Pancreas (tissue), 10 donors: Measurements from ENCODE around the gene KRT4. TPM values are rescaled to one million over a fixed set of nuclear protein-coding genes. Genes with fewer than 3 reads are reported as not detected.

ENCODE experiments used
- ATAC-seq, 4 donors: fragments of 200-7000 bp; cut with Tn5 transposase; one replicate each; pipeline versions ENCODE4 v1.8.0 to v1.9.1; 2020; ENCODE audit warnings: mild to moderate bottlenecking in 4 of 4, moderate library complexity in 4 of 4
- DNase-seq, 6 donors: peaks; one replicate each; pipeline ENCODE4 v3.0.0-alpha.2; 2020
- FAIRE-seq: peaks from 2 replicates; lab custom pipeline; 2012; peaks lifted over from hg19 to GRCh38; lab: Jason Lieb, UNC
- H3K27ac ChIP-seq, 4 donors: fragments of 200-600 bp; sonication (generic); 1 replicate in 3 of 4; 2 replicates in 1 of 4; pipeline versions ENCODE4 v1.5.0 to v1.8.0; 2020
- H3K27me3 ChIP-seq, 4 donors: fragments of 200-600 bp; one replicate each; pipeline ENCODE4 v1.8.0; 2021
- H3K36me3 ChIP-seq, 3 donors: fragments of 200-600 bp; sonication (generic) in 1 of 3; one replicate each; pipeline versions ENCODE4 v1.5.0 to v1.8.0; 2020 to 2021
- H3K4me1 ChIP-seq, 3 donors: fragments of 200-600 bp; one replicate each; pipeline ENCODE4 v1.8.0; 2021
- H3K4me3 ChIP-seq, 4 donors: fragments of 200-600 bp; sonication (generic) in 2 of 4; one replicate each; pipeline versions ENCODE4 v1.5.0 to v1.8.0; 2020 to 2021
- H3K9me3 ChIP-seq, 4 donors: fragments of 200-600 bp; one replicate each; pipeline ENCODE4 v1.8.0; 2021
- WGBS, 2 donors: extraction: QIAGEN DNeasy Blood & Tissue Kit; methylation state at CpG; one replicate each; pipeline ENCODE4 v1.1.7; 2013; 5-methylcytosine and 5-hydroxymethylcytosine counted together
- intact Hi-C, 3 donors: fragments of 100-400 bp; cut with DNase I; formaldehyde crosslinking; loops; one replicate each; pipeline versions ENCODE4 v1.11.1 to v1.14.2; 2022
- polyA plus RNA-seq, 2 donors: library from polyadenylated mRNA; stranded (reverse); fragments of 200-250 nt; gene quantifications; one replicate each; pipeline ENCODE4 v1.2.3, GENCODE V29; 2013
- total RNA-seq, 6 donors: library from RNA; stranded (reverse); fragmentation: NEBNext Ultra II Directional in 4 of 6; extraction: Animal tissue kit (Norgen Biotek cat#: 25700) in 4 of 6; gene quantifications; one replicate each; pipeline versions ENCODE4 v1.2.1 to v1.2.4, GENCODE V29; 2021 to 2023
- TF ChIP-seq, protein P1 (sequence below), 4 donors: fragments of 200-600 bp; sonication (generic) in 3 of 4; IDR thresholded peaks; one replicate each; pipeline versions ENCODE4 v1.5.0 to v1.8.0; 2021; ENCODE audit warnings: antibody characterized with exemption in 4 of 4
- donor health status: healthy with polysubstance abuse.
- donor health status: DM: no; HTN: no; CAD: no; lungs with moderate emphysema.
- donor health status: DM: no; HTN: no; CAD: no.
- donor health status: control.
- donor health status: control.
- donor health status: Bipolar disorder and iron deficiency.
- donor health status: DM: yes; HTN: yes; CAD: no.
- donor health status: DM: no; HTN: no; CAD: no.
- donor health status: DM: no; HTN: no; CAD: no.
- donor health status: DM: yes; HTN: yes; CAD: no.

The KRT4 gene
- total and polyA plus RNA-seq, 8 donors: 0.09 to 1.9 (median 0.26) TPM; not detected in 1

DNA sequence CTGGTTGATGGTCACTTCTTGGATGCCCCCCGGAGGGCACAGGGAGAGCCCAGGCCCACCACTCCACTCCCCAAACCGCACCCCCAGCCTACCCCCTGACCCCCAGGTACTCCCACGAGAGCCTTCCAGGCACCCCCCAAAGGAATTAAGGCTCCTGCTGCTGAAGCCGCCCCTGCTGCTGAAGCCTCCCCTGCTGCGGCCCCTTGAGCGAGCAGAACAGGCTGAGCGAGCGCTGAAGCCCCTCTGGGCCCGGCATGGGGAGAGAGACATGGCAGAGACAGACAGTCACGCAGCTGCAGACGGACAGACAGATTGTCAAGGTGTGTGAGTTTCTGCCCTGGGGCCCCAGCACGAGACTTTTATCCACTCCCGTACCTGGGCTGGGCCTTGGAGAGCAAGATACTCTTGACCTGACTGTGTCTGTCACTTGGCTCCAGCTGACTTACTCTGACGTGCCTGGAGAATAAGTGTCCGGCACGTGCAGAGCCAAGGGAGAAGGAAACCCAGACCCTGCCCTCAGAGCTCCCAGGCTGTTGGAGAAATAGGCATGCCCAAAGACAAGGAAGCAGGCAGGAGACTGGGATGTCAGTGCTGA lies 34.8 kb upstream of the KRT4 start, which contains the start of gene KRT78:
KRT78 (minus strand) TSS at position 334 of the 595 bp plus-strand sequence; CDS start at position 270, 64 bp downstream.
- Histone ChIP-seq H3K27me3 (no peaks in the 10 kb centered on the region), H3K27ac (no peak within 1 kb of the TSS), H3K4me3 (no peak within 1 kb of the TSS), H3K36me3 (no peaks in the 10 kb centered on the region), H3K9me3 (no peaks in the 10 kb centered on the region), H3K4me1 (no peaks in the 10 kb centered on the region)
- TF ChIP-seq, protein P1, sequence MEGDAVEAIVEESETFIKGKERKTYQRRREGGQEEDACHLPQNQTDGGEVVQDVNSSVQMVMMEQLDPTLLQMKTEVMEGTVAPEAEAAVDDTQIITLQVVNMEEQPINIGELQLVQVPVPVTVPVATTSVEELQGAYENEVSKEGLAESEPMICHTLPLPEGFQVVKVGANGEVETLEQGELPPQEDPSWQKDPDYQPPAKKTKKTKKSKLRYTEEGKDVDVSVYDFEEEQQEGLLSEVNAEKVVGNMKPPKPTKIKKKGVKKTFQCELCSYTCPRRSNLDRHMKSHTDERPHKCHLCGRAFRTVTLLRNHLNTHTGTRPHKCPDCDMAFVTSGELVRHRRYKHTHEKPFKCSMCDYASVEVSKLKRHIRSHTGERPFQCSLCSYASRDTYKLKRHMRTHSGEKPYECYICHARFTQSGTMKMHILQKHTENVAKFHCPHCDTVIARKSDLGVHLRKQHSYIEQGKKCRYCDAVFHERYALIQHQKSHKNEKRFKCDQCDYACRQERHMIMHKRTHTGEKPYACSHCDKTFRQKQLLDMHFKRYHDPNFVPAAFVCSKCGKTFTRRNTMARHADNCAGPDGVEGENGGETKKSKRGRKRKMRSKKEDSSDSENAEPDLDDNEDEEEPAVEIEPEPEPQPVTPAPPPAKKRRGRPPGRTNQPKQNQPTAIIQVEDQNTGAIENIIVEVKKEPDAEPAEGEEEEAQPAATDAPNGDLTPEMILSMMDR (IDR thresholded peaks at IDR 0.05): no peak
- intact Hi-C loops: no loop called here
- no peak for ATAC-seq
- 80 to 85% methylated on average over 16 of the region's 16 CpGs for WGBS, 2 donors
- no peak for FAIRE-seq
- DNase-seq: no peak

DNA sequence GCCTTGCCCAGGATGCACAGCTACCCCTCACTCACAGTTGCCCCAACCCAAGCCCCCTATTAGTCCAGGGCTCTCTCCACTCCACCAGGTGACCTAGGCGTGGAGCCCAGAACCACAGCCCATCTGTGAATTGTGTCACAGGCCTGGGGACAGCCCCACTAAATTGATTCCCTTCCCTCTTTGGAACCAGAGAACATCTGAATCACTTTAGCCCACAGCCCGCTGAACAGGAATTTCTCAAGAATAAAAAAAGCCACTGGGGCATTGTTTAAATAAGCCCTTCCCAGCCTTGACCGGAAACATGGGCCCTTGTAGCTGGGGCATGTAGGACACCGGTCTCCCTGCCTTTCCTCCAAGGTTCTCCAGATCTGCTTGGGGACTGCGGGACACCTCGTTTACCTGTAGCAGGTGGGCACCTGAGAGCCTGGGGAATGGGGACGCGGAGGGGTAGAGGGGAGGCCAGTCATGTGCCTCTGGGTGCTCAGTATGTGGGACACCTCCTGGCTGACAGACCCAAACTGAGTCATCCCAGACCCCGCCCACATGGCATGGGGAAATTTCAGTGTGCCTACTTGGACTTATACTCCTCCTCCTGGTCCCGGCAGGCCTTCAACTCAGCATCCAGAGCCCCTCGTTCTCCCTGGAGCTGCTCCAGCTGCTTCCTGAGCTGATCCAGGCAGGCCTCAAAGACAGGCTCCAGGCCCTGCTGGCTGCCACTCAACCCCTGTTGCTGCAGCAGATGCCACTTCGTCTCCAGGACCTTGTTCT lies 33.6 kb upstream of the KRT4 start:
- no peak for DNase-seq
- Histone ChIP-seq H3K27me3 (no peaks in the 10 kb centered on the region), H3K4me3 (no peak overlapping the region), H3K4me1 (no peaks in the 10 kb centered on the region), H3K27ac (no peak overlapping the region), H3K36me3 (no peaks in the 10 kb centered on the region), H3K9me3 (no peaks in the 10 kb centered on the region)
- intact Hi-C loops: no loop called here
- no peak for ATAC-seq
- TF ChIP-seq, protein P1 (IDR thresholded peaks at IDR 0.05): no peak
- WGBS, 2 donors: 83 to 88% methylated on average over 12 of the region's 12 CpGs
- FAIRE-seq: no peak

DNA sequence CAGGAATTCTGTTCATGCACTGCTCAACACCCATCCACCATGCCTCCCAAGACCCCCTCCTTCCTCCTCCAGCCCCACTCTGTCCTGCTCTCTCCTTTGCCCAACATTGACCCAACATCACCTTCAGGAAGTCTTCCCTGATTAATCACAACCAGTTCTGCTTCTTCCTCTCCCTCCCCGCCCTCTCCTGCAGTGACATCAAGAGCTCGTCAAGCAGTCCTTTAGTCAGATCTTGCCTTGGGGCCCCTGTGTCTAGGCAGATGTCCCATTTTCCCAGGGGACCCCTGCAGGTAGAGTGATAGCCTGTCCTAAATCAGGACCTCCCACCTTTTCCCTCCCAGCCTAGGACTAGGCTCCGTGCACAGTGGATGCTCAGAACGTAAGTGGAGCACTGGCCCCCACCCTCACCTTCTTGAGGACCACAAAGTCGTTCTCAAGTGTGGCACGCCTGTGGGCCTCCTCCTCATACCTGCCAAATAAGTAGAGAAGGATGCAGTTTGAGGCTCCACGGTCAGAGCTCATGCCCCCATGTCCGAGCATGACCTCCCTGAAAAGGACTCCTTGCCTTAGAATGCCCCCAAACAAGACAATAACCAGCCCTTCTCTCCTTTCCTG lies 32.5 kb upstream of the KRT4 start:
- Histone ChIP-seq H3K27me3 (no peaks in the 10 kb centered on the region), H3K4me1 (no peaks in the 10 kb centered on the region), H3K36me3 (no peaks in the 10 kb centered on the region), H3K27ac (no peak overlapping the region), H3K4me3 (no peak overlapping the region), H3K9me3 (no peaks in the 10 kb centered on the region)
- ATAC-seq (no peak), FAIRE-seq (no peak), DNase-seq (no peak)
- TF ChIP-seq, protein P1 (IDR thresholded peaks at IDR 0.05): no peak
- 70 to 77% methylated on average over 8 of the region's 8 CpGs for WGBS, 2 donors
- intact Hi-C loops: no loop called here

DNA sequence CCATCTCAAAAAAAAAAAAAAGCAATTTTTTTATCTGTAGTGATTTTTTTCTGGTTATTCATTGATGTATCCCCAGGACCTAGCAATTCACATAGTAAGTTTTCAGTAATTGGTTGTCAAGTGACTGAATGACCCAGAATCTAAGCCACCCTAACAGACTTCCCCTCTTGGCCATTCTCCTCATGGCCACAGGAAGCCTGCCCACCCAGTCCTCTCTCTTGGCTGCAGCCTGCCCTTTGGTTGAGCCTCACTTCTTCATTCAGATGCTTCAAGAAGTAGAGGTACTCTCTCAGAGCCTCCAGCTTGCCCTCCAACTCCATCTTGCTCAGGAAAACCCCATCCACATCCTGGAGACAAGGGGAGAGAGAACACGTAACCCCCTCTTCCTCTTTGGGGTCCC lies 32.0 kb upstream of the KRT4 start:
- intact Hi-C loops: no loop called here
- no peak for FAIRE-seq

More for the DNA sequence above, 32.0 kb upstream of the KRT4 start:
- Histone ChIP-seq H3K27ac (no peak overlapping the region), H3K36me3 (no peaks in the 10 kb centered on the region), H3K4me1 (no peaks in the 10 kb centered on the region), H3K27me3 (no peaks in the 10 kb centered on the region), H3K9me3 (no peaks in the 10 kb centered on the region), H3K4me3 (no peak overlapping the region)
- TF ChIP-seq, protein P1 (IDR thresholded peaks at IDR 0.05): no peak
- no peak for ATAC-seq
- WGBS, 2 donors: 70 to 86% methylated on average over 1 of the region's 1 CpG
- no peak for DNase-seq
